Mammary epithelial cell (primary cell): ENCODE results near the gene KARS1.

Experiments used
- CTCF ChIP-seq, 2 donors: IDR thresholded peaks in 1 of 2; conservative IDR thresholded peaks in 1 of 2; 2 replicates each; pipeline ENCODE4 v1.5.1; 2011 to 2012; ENCODE audit warnings: inconsistent platforms in 2 of 2, low read length in 2 of 2, mild to moderate bottlenecking in 2 of 2, control low read depth in 1 of 2, low read depth in 1 of 2; ENCODE audit not compliant: insufficient read depth in 1 of 2; ENCODE audit errors: extremely low read depth in 1 of 2
- EZH2 ChIP-seq: IDR thresholded peaks from 2 replicates; pipeline ENCODE4 v1.6.1; 2012; ENCODE audit warnings: low read length, inconsistent platforms, borderline replicate concordance

DNA sequence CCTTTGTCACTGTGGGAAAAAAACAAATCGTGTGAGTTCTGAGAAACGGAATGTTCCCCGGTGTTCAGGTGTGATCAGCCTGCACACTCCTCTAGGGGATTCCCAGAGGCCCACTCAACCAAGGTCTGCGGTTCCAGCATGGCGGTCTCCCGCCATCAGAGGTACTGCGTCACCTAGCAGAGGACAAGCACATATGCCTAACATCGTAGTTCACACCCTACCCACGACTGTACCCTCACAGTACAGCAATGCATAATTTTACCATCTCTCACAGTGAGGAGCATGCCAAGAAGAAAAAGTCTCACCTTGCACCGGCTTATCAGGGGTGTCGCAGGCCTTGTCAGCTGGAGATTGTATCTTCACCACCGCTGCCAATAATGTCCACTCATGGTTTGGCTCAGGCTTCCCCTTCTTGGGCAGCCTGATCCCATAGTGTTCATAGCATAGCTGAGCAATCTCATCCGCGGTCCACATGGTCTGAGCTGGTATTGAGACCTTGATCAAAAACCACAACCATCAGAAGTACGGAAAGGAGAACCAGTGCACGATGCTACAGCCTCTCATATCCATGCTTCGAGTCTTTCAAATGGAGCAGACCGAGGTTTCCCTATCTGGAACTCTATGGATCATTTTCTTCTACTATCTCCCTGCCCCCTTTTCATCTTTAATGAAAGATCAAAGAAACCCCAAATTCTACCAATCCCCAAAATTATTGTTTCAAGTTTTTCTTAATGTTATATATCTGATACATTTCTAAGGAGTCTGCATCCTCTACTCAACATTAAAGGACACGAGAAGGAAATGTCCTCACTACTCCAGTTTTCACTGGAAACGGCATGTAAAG is 26.9 kb downstream of the KARS1 start:
- TF ChIP-seq CTCF (conservative IDR thresholded peaks at IDR 0.05 in 1 of 2, IDR thresholded peaks at IDR 0.05 in 1 of 2; ENCODE audit: extremely low read depth in 1 of 2, insufficient read depth in 1 of 2, low read depth in 1 of 2, low read length in 2 of 2) (no peak), EZH2 (no peak)
